Stimulated activated memory B cell treated with anti-CD40 and anti-IgM and Interleukin-4, amounts not matched to agents 10 μg/mL and 1 μg/mL and 100 μg/mL, for 72 hours (primary cell): ENCODE data around the gene COX14.
"Not testable (repeated sequence)": the region's sequence is repeated elsewhere in the genome, so short reads cannot be mapped to it uniquely, and the experiment has no call there.

Source experiments
- ATAC-seq: fragments of 150-1000 bp; cut with Tn5 transposase; 2 replicates; pipeline ENCODE4 v1.10.0; 2021
- H3K27ac Mint-ChIP-seq: one replicate; pipeline ENCODE4 v1.8.0; 2022; ENCODE audit warnings: mild to moderate bottlenecking, mixed read lengths
- H3K27me3 Mint-ChIP-seq: one replicate; pipeline ENCODE4 v1.8.0; 2022; ENCODE audit warnings: mixed read lengths
- H3K36me3 Mint-ChIP-seq: one replicate; pipeline ENCODE4 v1.8.0; 2022; ENCODE audit warnings: mixed read lengths
- H3K4me1 Mint-ChIP-seq: one replicate; pipeline ENCODE4 v1.8.0; 2022; ENCODE audit warnings: mixed read lengths
- H3K4me3 Mint-ChIP-seq: one replicate; pipeline ENCODE4 v1.8.0; 2022; ENCODE audit warnings: mild to moderate bottlenecking, moderate library complexity, mixed read lengths
- H3K9me3 Mint-ChIP-seq: one replicate; pipeline ENCODE4 v1.8.0; 2022; ENCODE audit warnings: mixed read lengths

COX14 gene

DNA sequence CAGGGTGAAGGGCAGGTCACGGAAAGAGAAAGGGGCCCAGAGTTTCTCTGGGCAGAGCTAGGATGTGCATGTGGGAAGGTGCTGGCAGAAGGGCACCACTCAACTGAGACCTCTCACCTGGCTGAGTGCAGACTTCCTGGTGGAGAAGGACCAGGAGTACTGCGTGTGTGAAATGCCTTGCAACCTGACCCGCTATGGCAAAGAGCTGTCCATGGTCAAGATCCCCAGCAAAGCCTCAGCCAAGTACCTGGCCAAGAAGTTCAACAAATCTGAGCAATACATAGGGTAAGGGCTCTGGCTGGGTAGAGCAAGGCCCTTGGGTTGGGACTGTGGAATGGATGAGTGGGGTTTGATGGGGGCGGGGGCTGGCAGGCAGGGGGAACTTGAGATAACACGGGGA is 32.3 kb upstream of the COX14 start:
- Mint-ChIP-seq H3K9me3 (no peaks in the 10 kb centered on the region), H3K27me3 (peaks cover 11% of the 10 kb centered on the region), H3K27ac (no peak overlapping the region), H3K4me3 (no peak overlapping the region), H3K4me1 (peaks cover 16% of the 10 kb centered on the region), H3K36me3 (no peaks in the 10 kb centered on the region)
- no peak for ATAC-seq

GRCh38 chr12:50081096-50081808 is 30.8 kb upstream of the COX14 start:
- Mint-ChIP-seq H3K4me3 (peak overlapping the region; percentile 50), H3K27me3 (peaks cover 11% of the 10 kb centered on the region), H3K4me1 (peaks cover 21% of the 10 kb centered on the region), H3K36me3 (no peaks in the 10 kb centered on the region), H3K9me3 (no peaks in the 10 kb centered on the region), H3K27ac (peak overlapping the region; percentile 80)
- no peak for ATAC-seq

- Mint-ChIP-seq H3K27ac (peak overlapping the region; percentile 80), H3K27me3 (peaks cover 5% of the 10 kb centered on the region), H3K4me1 (peaks cover 34% of the 10 kb centered on the region), H3K9me3 (no peaks in the 10 kb centered on the region), H3K36me3 (peaks cover 8% of the 10 kb centered on the region), H3K4me3 (no peak overlapping the region)
- ATAC-seq = no peak
Observed at GRCh38 chr12:50082644-50083043, 29.4 kb upstream of the COX14 start.

- Mint-ChIP-seq H3K27me3 (no peaks in the 10 kb centered on the region), H3K27ac (peak overlapping the region; percentile 86), H3K4me3 (peak overlapping the region; percentile 74), H3K4me1 (peaks cover 41% of the 10 kb centered on the region), H3K9me3 (no peaks in the 10 kb centered on the region), H3K36me3 (peaks cover 15% of the 10 kb centered on the region)
- no peak for ATAC-seq
Observed at GRCh38 chr12:50083301-50083700, 28.7 kb upstream of the COX14 start.

GRCh38 chr12:50084409-50084774 is 27.6 kb upstream of the COX14 start:
- peaks cover 48% of the 10 kb centered on the region for H3K4me1 Mint-ChIP-seq
- not testable (repeated sequence) for H3K27me3 Mint-ChIP-seq, H3K9me3 Mint-ChIP-seq, ATAC-seq
- peak overlapping the region; percentile 88 for H3K4me3 Mint-ChIP-seq
- H3K36me3 Mint-ChIP-seq = peaks cover 23% of the 10 kb centered on the region
- peak overlapping the region; percentile 95 for H3K27ac Mint-ChIP-seq

- Mint-ChIP-seq H3K4me1 (peaks cover 48% of the 10 kb centered on the region), H3K4me3 (peak within 1 kb of the TSS; percentile 88)
- peak; percentile 96 for ATAC-seq
Observed at GRCh38 chr12:50084775-50085614, 27.0 kb upstream of the COX14 start, which contains the start of gene SMARCD1. Gene SMARCD1 (plus strand): TSS chr12:50085342. CDS start chr12:50085370, 28 bp downstream.

GRCh38 chr12:50085615-50086072 is 26.4 kb upstream of the COX14 start:
- H3K27me3 Mint-ChIP-seq = no peaks in the 10 kb centered on the region
- no peaks in the 10 kb centered on the region for H3K9me3 Mint-ChIP-seq
- ATAC-seq = no peak
- peaks cover 28% of the 10 kb centered on the region for H3K36me3 Mint-ChIP-seq
- peak overlapping the region; percentile 95 for H3K27ac Mint-ChIP-seq
- peaks cover 48% of the 10 kb centered on the region for H3K4me1 Mint-ChIP-seq
- peak overlapping the region; percentile 88 for H3K4me3 Mint-ChIP-seq

More at GRCh38 chr12:50084775-50085614, 27.0 kb upstream of the COX14 start, which contains the start of gene SMARCD1:
- peaks cover 25% of the 10 kb centered on the region for H3K36me3 Mint-ChIP-seq
- H3K9me3 Mint-ChIP-seq = no peaks in the 10 kb centered on the region
- H3K27me3 Mint-ChIP-seq = no peaks in the 10 kb centered on the region
- H3K27ac Mint-ChIP-seq = peak within 1 kb of the TSS; percentile 95

DNA sequence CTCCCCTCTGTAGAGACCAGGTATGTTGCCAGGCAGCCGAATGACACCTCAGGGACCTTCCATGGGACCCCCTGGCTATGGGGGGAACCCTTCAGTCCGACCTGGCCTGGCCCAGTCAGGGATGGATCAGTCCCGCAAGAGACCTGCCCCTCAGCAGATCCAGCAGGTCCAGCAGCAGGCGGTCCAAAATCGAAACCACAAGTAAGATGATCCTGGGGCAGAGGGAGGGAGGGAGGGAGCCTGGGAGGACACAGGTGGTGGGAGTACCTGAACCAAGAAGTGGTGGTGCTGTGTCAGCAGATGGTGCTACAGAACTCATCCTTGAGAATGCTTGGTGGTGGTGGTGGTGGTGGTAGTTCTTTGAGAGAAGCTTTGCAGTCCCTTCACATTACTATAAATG is 25.9 kb upstream of the COX14 start:
- H3K27me3 Mint-ChIP-seq = no peaks in the 10 kb centered on the region
- ATAC-seq = no peak
- H3K9me3 Mint-ChIP-seq = no peaks in the 10 kb centered on the region
- peaks cover 48% of the 10 kb centered on the region for H3K4me1 Mint-ChIP-seq
- H3K4me3 Mint-ChIP-seq = peak overlapping the region; percentile 88
- peaks cover 32% of the 10 kb centered on the region for H3K36me3 Mint-ChIP-seq
- H3K27ac Mint-ChIP-seq = peak overlapping the region; percentile 95

- Mint-ChIP-seq H3K4me3 (no peak overlapping the region), H3K9me3 (no peaks in the 10 kb centered on the region), H3K4me1 (peaks cover 43% of the 10 kb centered on the region), H3K36me3 (peaks cover 40% of the 10 kb centered on the region), H3K27ac (peak overlapping the region; percentile 95), H3K27me3 (no peaks in the 10 kb centered on the region)
- ATAC-seq = no peak
Observed at GRCh38 chr12:50087151-50087550, 24.9 kb upstream of the COX14 start.

DNA sequence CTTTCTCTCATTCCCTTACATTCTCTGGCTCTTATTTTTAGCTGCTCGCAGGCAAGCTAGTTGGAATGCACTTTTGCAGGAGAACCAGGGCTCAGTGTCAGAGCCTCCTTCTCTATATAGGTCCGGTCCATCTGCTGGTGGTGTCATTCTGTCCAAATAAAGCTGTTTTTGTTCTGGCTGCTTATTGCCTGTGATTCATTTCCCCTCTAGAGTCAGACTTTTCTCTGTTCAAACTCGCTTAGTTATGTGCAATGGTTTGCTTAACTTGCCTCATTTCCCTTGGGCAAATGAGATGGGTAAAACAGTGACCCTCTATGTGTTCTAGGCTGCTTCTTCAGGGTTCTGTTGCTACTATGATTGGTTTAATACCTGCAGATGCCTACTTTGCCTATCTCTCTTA is 24.0 kb upstream of the COX14 start:
- Mint-ChIP-seq H3K27me3 (no peaks in the 10 kb centered on the region), H3K4me3 (no peak overlapping the region), H3K9me3 (no peaks in the 10 kb centered on the region), H3K27ac (peak overlapping the region; percentile 20), H3K4me1 (peaks cover 43% of the 10 kb centered on the region), H3K36me3 (peaks cover 42% of the 10 kb centered on the region)
- ATAC-seq = no peak

GRCh38 chr12:50088577-50089335 is 23.3 kb upstream of the COX14 start:
- no peak overlapping the region for H3K4me3 Mint-ChIP-seq
- peaks cover 44% of the 10 kb centered on the region for H3K36me3 Mint-ChIP-seq
- H3K9me3 Mint-ChIP-seq = no peaks in the 10 kb centered on the region
- no peak for ATAC-seq
- H3K4me1 Mint-ChIP-seq = peaks cover 38% of the 10 kb centered on the region
- peak overlapping the region; percentile 20 for H3K27ac Mint-ChIP-seq
- no peaks in the 10 kb centered on the region for H3K27me3 Mint-ChIP-seq

GRCh38 chr12:50089730-50090129 is 22.3 kb upstream of the COX14 start:
- Mint-ChIP-seq H3K36me3 (peaks cover 52% of the 10 kb centered on the region), H3K27me3 (no peaks in the 10 kb centered on the region), H3K4me1 (peaks cover 37% of the 10 kb centered on the region), H3K27ac (no peak overlapping the region), H3K4me3 (no peak overlapping the region), H3K9me3 (no peaks in the 10 kb centered on the region)
- ATAC-seq = no peak

- ATAC-seq = no peak
- peaks cover 35% of the 10 kb centered on the region for H3K4me1 Mint-ChIP-seq
- H3K27me3 Mint-ChIP-seq = no peaks in the 10 kb centered on the region
- no peak overlapping the region for H3K27ac Mint-ChIP-seq
- no peak overlapping the region for H3K4me3 Mint-ChIP-seq
- no peaks in the 10 kb centered on the region for H3K9me3 Mint-ChIP-seq
- H3K36me3 Mint-ChIP-seq = peaks cover 59% of the 10 kb centered on the region
Observed at GRCh38 chr12:50090391-50090790, 21.6 kb upstream of the COX14 start.

DNA sequence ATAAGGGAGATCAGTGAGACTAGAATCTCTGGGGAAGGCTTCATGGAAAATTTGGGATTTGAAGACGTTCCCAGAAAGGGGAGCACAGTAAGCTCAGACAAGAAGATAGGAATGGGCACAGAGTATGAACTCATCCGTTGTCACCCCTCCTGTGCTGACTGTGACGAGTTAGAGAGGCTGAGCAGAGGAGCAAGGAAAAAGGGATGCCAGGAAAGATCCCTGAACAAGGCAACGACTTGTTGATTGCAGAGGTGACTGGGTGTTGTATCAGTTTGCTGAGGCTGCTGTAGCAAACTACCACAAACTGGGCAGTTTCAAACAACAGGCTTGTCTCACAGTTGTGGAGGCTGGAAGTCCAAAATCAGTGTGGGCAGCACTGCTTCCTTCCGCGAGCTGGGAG is 14.1 kb upstream of the COX14 start:
- no peaks in the 10 kb centered on the region for H3K27me3 Mint-ChIP-seq
- H3K4me3 Mint-ChIP-seq = no peak overlapping the region
- H3K27ac Mint-ChIP-seq = no peak overlapping the region
- H3K4me1 Mint-ChIP-seq = peaks cover 7% of the 10 kb centered on the region
- H3K36me3 Mint-ChIP-seq = peaks cover 80% of the 10 kb centered on the region
- no peak for ATAC-seq
- no peaks in the 10 kb centered on the region for H3K9me3 Mint-ChIP-seq
